DND-41 (cell line): Measurements from ENCODE around the gene SYNJ1.

Experiments
- EZH2 ChIP-seq: IDR thresholded peaks from 3 replicates; pipeline ENCODE4 v1.6.1; 2012; ENCODE audit warnings: borderline replicate concordance, low read depth, mild to moderate bottlenecking, moderate library complexity, low read length, inconsistent platforms; ENCODE audit not compliant: severe bottlenecking
- TF ChIP-seq, protein P1 (sequence below): IDR thresholded peaks from 2 replicates; pipeline ENCODE4 v1.5.1; 2012; ENCODE audit warnings: borderline replicate concordance, low read length, moderate library complexity, mild to moderate bottlenecking; ENCODE audit not compliant: poor library complexity, severe bottlenecking; ENCODE audit errors: extremely low read depth

DNA sequence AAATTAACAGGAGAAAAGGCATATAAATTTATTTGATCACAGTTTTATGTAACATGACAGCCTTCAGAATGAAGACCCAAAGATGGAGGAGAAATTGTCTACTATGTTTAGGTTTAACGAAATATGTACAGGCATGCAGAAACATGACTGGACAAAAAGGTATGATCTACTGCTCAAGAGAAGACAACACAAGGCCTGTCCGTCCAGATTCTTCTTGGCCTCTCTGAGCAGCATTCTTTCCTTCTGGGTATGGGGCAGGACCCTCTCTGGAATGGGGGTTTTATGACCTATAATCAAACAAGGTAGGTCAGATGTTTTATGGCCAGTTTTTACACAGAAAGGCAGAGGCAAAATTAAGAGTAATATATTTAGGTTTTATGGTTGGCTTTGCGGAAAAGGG lies 13.5 kb upstream of the SYNJ1 start:
- TF ChIP-seq, protein P1, sequence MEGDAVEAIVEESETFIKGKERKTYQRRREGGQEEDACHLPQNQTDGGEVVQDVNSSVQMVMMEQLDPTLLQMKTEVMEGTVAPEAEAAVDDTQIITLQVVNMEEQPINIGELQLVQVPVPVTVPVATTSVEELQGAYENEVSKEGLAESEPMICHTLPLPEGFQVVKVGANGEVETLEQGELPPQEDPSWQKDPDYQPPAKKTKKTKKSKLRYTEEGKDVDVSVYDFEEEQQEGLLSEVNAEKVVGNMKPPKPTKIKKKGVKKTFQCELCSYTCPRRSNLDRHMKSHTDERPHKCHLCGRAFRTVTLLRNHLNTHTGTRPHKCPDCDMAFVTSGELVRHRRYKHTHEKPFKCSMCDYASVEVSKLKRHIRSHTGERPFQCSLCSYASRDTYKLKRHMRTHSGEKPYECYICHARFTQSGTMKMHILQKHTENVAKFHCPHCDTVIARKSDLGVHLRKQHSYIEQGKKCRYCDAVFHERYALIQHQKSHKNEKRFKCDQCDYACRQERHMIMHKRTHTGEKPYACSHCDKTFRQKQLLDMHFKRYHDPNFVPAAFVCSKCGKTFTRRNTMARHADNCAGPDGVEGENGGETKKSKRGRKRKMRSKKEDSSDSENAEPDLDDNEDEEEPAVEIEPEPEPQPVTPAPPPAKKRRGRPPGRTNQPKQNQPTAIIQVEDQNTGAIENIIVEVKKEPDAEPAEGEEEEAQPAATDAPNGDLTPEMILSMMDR, result no peak
- no peak for TF ChIP-seq EZH2
